ENCODE measurements around the gene FBXL13.
"Not testable (repeated sequence)": the region's sequence is repeated elsewhere in the genome, so short reads cannot be mapped to it uniquely, and the experiment has no call there.

The FBXL13 gene

DNA sequence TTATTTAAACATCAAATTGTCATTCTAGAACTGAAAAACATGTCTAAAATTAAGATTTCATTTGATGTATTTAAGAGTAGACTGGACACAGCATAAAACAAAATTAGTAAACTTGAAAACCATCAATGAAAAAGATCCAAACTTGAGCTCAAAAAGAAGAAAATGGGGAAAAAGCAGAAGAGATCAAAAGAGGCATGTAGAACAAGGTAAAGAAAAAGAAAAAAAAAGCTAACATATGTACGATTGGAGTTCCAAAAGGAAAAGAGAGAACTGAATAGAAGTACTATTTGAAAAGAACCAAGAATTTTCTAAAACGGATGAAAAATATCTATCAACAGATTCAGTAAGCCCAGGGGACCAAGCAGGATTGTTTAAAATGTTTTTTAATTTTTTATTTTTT, 3.6 kb downstream of the FBXL13 start:
- DNase-seq (ENCODE audit: low read depth): no peak
- H3K4me3 ChIP-seq (ENCODE audit: low read length): no peak overlapping the region
- TF ChIP-seq, protein P1, sequence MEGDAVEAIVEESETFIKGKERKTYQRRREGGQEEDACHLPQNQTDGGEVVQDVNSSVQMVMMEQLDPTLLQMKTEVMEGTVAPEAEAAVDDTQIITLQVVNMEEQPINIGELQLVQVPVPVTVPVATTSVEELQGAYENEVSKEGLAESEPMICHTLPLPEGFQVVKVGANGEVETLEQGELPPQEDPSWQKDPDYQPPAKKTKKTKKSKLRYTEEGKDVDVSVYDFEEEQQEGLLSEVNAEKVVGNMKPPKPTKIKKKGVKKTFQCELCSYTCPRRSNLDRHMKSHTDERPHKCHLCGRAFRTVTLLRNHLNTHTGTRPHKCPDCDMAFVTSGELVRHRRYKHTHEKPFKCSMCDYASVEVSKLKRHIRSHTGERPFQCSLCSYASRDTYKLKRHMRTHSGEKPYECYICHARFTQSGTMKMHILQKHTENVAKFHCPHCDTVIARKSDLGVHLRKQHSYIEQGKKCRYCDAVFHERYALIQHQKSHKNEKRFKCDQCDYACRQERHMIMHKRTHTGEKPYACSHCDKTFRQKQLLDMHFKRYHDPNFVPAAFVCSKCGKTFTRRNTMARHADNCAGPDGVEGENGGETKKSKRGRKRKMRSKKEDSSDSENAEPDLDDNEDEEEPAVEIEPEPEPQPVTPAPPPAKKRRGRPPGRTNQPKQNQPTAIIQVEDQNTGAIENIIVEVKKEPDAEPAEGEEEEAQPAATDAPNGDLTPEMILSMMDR (conservative IDR thresholded peaks at IDR 0.05; ENCODE audit: low read length): no peak

DNA sequence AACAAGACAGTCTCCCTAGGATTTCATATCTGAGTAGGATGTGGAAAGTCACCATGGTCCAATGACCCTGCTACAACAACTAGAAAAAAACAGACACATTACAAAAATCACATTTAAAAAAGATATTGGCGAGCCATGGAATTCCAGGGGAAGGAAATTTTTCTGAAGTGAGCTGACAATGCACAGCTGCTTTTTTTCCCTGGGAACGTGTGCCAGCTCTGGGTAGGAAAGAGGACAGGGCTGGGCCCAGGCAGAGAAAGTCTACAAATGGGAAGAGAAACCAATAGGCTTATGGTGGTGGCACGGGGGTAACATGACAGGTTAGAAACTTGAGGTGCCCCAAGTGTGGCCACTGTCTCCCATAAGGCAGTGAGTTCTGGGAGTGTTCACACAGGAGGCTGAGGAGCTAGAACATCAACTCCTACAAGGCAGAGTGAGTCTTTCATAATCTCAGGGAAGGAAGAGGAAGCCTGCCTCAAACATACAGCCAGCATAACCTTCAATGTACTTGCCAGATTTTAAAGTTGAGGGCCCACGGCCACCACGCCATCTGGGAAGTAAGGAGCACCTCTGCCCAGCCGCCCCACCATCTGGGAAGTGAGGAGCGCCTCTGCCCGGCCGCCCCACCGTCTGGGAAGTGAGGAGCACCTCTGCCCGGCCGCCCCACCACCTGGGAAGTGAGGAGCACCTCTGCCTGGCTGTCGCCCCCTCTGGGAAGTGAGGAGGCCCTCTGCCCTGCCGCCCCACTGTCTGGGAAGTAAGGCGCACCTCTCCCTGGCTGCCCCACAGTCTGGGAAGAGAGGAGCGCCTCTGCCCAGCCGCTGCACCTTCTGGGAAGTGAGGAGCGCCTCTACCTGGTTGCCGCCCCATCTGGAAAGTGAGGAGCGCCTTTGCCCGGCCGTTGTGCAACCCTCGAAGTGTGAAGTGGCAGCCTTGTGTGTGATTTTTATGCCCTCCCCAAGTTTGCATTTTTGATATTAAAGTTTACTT, 5.9 kb downstream of the FBXL13 start:
- no peak overlapping the region for H3K4me3 ChIP-seq (ENCODE audit: low read length)
- DNase-seq (ENCODE audit: low read depth): no peak
- TF ChIP-seq, protein P1 (conservative IDR thresholded peaks at IDR 0.05; ENCODE audit: low read length): no peak

DNA sequence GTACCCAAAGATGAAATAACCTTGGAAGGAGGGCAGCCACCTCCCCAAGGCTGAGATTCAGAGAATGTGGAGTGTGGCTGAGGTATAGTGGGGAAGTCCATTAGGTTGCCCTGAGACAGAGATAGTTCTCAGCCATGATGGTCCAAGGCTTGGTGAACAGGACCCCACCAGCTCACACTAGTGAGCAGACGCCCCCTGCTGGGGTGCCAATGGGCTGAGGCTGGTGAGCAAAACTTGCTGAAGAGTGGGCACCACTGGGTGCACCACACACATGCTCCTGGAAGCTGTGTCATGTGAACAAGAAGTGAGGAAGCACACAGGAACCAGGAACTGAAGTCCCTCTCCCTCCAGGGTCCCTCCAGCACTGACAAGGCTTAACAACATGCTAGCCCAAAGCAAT, 8.9 kb downstream of the FBXL13 start:
- TF ChIP-seq, protein P1 (conservative IDR thresholded peaks at IDR 0.05; ENCODE audit: low read length): peak; percentile 50
- DNase-seq (ENCODE audit: low read depth): peak; percentile 13
- H3K4me3 ChIP-seq (ENCODE audit: low read length): no peak overlapping the region

DNA sequence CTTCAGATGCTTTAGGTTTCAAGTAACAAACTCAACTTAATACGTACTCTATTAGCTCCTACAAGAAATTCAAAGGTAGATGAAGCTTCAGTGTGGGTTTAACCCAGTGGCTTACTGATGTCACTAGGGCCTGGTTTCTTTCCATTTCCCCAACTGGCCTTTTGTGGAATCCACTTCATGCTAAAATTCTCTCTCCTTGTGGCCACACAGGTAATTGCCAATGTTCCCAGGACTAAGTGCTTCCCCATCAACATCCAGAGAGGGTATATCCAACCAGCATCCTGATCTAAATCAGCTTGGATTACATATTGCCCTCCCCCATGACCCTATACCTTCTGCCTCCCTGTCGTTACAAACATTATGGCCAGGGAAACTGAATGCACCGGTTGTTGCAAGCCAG, 10.7 kb downstream of the FBXL13 start:
- TF ChIP-seq, protein P1 (conservative IDR thresholded peaks at IDR 0.05; ENCODE audit: low read length): no peak
- H3K4me3 ChIP-seq (ENCODE audit: low read length): no peak overlapping the region
- no peak for DNase-seq (ENCODE audit: low read depth)

DNA sequence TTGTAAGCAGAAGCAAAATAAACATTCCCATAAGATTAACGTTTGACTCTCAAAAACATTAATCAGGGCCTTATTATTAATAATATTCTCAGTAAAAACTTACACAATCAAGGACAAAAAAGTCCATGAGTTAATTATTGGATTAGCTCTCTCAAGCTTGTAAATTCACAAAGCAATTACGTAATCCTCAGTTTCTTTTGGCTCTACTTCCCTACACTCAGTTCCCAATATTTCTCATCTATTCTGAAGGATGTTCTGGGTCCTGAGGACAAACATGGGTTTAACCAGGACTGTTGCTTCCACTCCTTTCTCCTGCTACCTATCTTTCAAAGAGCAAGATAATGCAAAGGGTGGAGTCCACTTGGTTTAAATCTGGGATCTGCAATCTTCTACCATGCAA, 15.1 kb downstream of the FBXL13 start:
- no peak overlapping the region for H3K4me3 ChIP-seq (ENCODE audit: low read length)
- DNase-seq (ENCODE audit: low read depth): no peak
- TF ChIP-seq, protein P1 (conservative IDR thresholded peaks at IDR 0.05; ENCODE audit: low read length): no peak

DNA sequence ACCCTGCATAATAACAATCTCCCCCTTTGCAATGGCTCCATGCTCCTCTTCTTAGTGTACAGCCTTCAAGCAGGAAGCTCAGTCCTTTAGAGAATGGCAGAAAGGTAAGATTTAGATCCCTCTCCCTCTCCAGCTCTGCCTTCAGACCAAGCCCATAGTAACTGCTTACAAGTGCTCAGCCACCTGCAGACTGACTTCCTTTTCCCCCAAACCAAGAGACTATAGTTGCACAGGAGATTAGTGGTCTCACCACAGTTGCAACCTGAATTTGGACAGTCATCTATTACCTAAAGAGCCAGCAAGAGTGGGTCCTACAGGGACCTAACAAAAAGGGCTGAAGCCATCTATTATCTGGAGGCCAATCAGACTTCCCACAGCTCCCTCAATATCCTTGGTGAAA, 16.5 kb downstream of the FBXL13 start:
- H3K4me3 ChIP-seq (ENCODE audit: low read length): no peak overlapping the region
- DNase-seq (ENCODE audit: low read depth): no peak
- TF ChIP-seq, protein P1 (conservative IDR thresholded peaks at IDR 0.05; ENCODE audit: low read length): no peak

DNA sequence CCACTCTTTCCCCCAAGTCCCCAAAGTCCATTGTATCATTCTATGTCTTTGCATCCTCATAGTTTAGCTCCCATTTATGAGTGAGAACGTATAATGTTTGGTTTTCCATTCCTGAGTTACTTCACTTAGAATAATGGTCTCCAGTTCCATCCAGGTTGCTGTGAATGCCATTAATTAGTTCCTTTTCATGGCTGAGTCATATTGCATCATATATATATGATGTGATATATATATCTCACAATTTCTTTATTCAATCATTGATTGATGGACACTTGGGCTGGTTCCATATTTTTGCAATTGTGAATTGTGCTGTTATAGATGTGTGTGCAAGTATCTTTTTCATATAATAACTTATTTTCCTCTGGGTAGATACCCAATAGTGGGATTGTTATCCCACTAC, 18.6 kb downstream of the FBXL13 start:
- not testable (repeated sequence) for DNase-seq (ENCODE audit: low read depth); H3K4me3 ChIP-seq (ENCODE audit: low read length)
